ENCODE results near the gene SRPRA.

- TF ChIP-seq POLR2AphosphoS5 (IDR thresholded peaks at IDR 0.05): no peak
- TF ChIP-seq CTCF (IDR thresholded peaks at IDR 0.05; ENCODE audit: poor library complexity, severe bottlenecking): no peak
- TF ChIP-seq TAF1 (IDR thresholded peaks at IDR 0.05; ENCODE audit: low read depth): no peak
- TF ChIP-seq EZH2 (IDR thresholded peaks at IDR 0.05; ENCODE audit: borderline replicate concordance, insufficient read depth, low read length, poor library complexity, severe bottlenecking): no peak
- TF ChIP-seq MXI1 (conservative IDR thresholded peaks at IDR 0.05; ENCODE audit: poor library complexity, severe bottlenecking): no peak
- TF ChIP-seq REST (IDR thresholded peaks at IDR 0.05; ENCODE audit: borderline replicate concordance): no peak
- TF ChIP-seq EP300 (conservative IDR thresholded peaks at IDR 0.05; ENCODE audit: poor library complexity, severe bottlenecking): no peak
Measured at GRCh38 chr11:126317756-126318573, 49.3 kb upstream of the SRPRA start.
